GM23248 (cell line): ENCODE data around the gene GDAP1L1.

Experiments used
- EZH2 ChIP-seq: fragments of 200-600 bp; sonication (generic); IDR thresholded peaks from 2 replicates; pipeline ENCODE4 v1.6.1; 2018; ENCODE audit warnings: antibody characterized with exemption, mild to moderate bottlenecking; ENCODE audit not compliant: insufficient read depth, poor library complexity, severe bottlenecking
- EZH2phosphoT487 ChIP-seq: fragments of 200-600 bp; sonication (generic); IDR thresholded peaks from 2 replicates; pipeline ENCODE4 v1.6.1; 2018; ENCODE audit warnings: antibody characterized with exemption, moderate library complexity, mild to moderate bottlenecking, low read depth; ENCODE audit not compliant: insufficient read depth

DNA sequence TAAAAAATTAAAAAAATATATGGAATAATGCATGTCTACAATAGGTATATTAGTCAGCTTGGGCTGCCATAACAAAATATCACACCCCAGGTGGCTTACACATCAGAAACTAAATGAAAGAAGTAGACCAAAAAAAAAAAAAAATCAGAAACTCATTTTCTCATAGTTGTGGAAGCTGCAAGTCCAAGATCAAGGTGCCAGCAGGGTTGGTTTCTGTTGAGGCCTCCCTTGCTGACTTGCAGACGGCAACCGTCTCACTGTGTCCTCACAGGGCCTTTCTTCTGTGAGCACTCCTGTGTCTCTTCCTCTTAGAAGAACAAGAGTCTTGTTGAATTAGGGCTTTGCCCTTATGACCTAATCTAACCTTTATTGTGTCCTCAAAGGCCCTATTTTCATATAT is 11.4 kb upstream of the GDAP1L1 start:
- TF ChIP-seq EZH2 (no peak), EZH2phosphoT487 (no peak)
